ENCODE data around the gene SYTL5.

SYTL5 gene

GRCh38 chrX:38045538-38046096 is 39.3 kb downstream of the SYTL5 start:
- H3K4me3 ChIP-seq (replicated peaks; ENCODE audit: low read depth, low read length), result no peak overlapping the region
- no peak for TF ChIP-seq CTCF (IDR thresholded peaks at IDR 0.05; ENCODE audit: low read depth, low read length, missing control alignments)
- DNase-seq (ENCODE audit: extremely low read depth, low read depth), result no peak

GRCh38 chrX:38048886-38049285 is 42.5 kb downstream of the SYTL5 start:
- no peak for DNase-seq (ENCODE audit: extremely low read depth, low read depth)
- no peak overlapping the region for H3K4me3 ChIP-seq (replicated peaks; ENCODE audit: low read depth, low read length)
- TF ChIP-seq CTCF (IDR thresholded peaks at IDR 0.05; ENCODE audit: low read depth, low read length, missing control alignments), result no peak

- no peak for DNase-seq (ENCODE audit: extremely low read depth, low read depth)
- no peak overlapping the region for H3K4me3 ChIP-seq (replicated peaks; ENCODE audit: low read depth, low read length)
- no peak for TF ChIP-seq CTCF (IDR thresholded peaks at IDR 0.05; ENCODE audit: low read depth, low read length, missing control alignments)
Observed at GRCh38 chrX:38050806-38051205, 44.5 kb downstream of the SYTL5 start.

- peak; percentile 38 for DNase-seq (ENCODE audit: extremely low read depth, low read depth)
Observed at GRCh38 chrX:38052096-38052495, 45.7 kb downstream of the SYTL5 start.

GRCh38 chrX:38055170-38055847 is 49.0 kb downstream of the SYTL5 start:
- DNase-seq (ENCODE audit: extremely low read depth, low read depth), result no peak
- no peak for TF ChIP-seq CTCF (IDR thresholded peaks at IDR 0.05; ENCODE audit: low read depth, low read length, missing control alignments)
- H3K4me3 ChIP-seq (replicated peaks; ENCODE audit: low read depth, low read length), result no peak overlapping the region

More at GRCh38 chrX:38052096-38052495, 45.7 kb downstream of the SYTL5 start:
- H3K4me3 ChIP-seq (replicated peaks; ENCODE audit: low read depth, low read length), result no peak overlapping the region
- no peak for TF ChIP-seq CTCF (IDR thresholded peaks at IDR 0.05; ENCODE audit: low read depth, low read length, missing control alignments)

- no peak for TF ChIP-seq CTCF (IDR thresholded peaks at IDR 0.05; ENCODE audit: low read depth, low read length, missing control alignments)
Observed at GRCh38 chrX:38060331-38060878, 54.1 kb downstream of the SYTL5 start.

More at GRCh38 chrX:38060331-38060878, 54.1 kb downstream of the SYTL5 start:
- no peak overlapping the region for H3K4me3 ChIP-seq (replicated peaks; ENCODE audit: low read depth, low read length)
- DNase-seq (ENCODE audit: extremely low read depth, low read depth), result no peak

Data from HFF-Myc (cell line).